H1 (cell line): Measurements from ENCODE around the gene GOLGA6L6.
"Not testable (repeated sequence)": the region's sequence is repeated elsewhere in the genome, so short reads cannot be mapped to it uniquely, and the experiment has no call there.

Experiments used
- ATF2 ChIP-seq: IDR thresholded peaks from 2 replicates; pipeline ENCODE4 v1.6.1; 2012; ENCODE audit warnings: low read length, inconsistent platforms
- CEBPB ChIP-seq: IDR thresholded peaks from 2 replicates; pipeline ENCODE4 v1.6.1; 2012; ENCODE audit warnings: low read depth, low read length
- CTCF ChIP-seq, 3 experiments: IDR thresholded peaks; 1 replicate in 2 of 3; 2 replicates in 1 of 3; pipeline versions ENCODE4 v1.5.1 to v1.6.1; 2011; ENCODE audit warnings: low read length in 3 of 3, mild to moderate bottlenecking in 3 of 3, inconsistent platforms in 2 of 3, low read depth in 1 of 3, moderate library complexity in 1 of 3; ENCODE audit not compliant: insufficient read depth in 1 of 3; ENCODE audit errors: control extremely low read depth in 1 of 3
- EZH2 ChIP-seq: fragments of 200-600 bp; sonication (generic); IDR thresholded peaks from 2 replicates; pipeline ENCODE4 v1.7.1; 2012; ENCODE audit warnings: low read depth, mild to moderate bottlenecking, moderate library complexity, low read length, inconsistent platforms; ENCODE audit not compliant: severe bottlenecking
- JUND ChIP-seq: IDR thresholded peaks from 2 replicates; pipeline ENCODE4 v1.6.1; 2011; ENCODE audit warnings: mild to moderate bottlenecking, improper control_type of control experiment, low read length
- RAD21 ChIP-seq, 2 experiments: IDR thresholded peaks in 1 of 2; conservative IDR thresholded peaks in 1 of 2; 2 replicates each; pipeline ENCODE4 v1.6.1; 2011; ENCODE audit warnings: low read depth in 2 of 2, low read length in 2 of 2, improper control_type of control experiment in 1 of 2, inconsistent platforms in 1 of 2, mild to moderate bottlenecking in 1 of 2, moderate library complexity in 1 of 2
- TBP ChIP-seq: IDR thresholded peaks from 2 replicates; pipeline ENCODE4 v1.6.1; 2011; ENCODE audit warnings: low read depth, low read length, improper control_type of control experiment

GRCh38 chr15:20582726-20583115, 41.1 kb upstream of the GOLGA6L6 start:
- TF ChIP-seq CTCF (IDR thresholded peaks at IDR 0.05; ENCODE audit: control extremely low read depth in 1 of 3, insufficient read depth in 1 of 3, low read depth in 1 of 3, low read length in 3 of 3); CEBPB; JUND; TBP; ATF2; RAD21 (IDR thresholded peaks at IDR 0.05 in 1 of 2, conservative IDR thresholded peaks at IDR 0.05 in 1 of 2; ENCODE audit: low read depth in 2 of 2, low read length in 2 of 2); EZH2: not testable (repeated sequence)
